Measurements from ENCODE around the gene SLC25A13.

The SLC25A13 gene

DNA sequence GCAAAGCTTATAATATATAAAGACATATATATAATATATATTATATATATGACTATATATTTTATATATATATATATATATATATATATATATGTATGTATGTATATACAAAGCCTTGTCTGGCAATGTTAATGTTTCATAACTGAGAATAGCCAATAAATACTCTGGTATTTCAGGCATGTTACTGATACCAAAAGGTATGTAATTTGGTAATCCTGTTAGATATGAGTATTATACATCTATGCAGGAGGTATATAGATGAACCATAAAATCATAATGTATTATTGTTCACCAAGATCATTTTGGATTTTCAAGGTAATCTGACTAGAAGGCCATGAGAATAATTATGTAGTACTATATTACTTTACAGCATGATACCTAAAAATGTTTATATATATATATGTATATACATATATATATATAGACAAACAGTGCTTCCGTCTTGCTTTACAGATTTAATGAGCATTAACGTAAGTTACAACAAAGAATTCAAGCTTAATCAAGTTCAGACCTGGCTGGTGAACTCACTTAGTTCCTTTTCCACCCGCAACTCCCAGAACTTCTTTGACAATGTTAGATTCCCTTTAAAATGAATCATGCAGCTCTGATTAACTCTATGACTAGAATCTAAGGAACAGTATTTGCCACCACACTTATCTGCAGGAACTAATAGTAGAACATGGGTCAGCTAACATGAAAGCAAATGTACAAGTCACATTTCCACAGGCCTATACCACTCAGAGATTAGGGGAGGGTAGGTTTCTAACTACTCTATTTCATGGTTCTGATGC, 82.7 kb downstream of the SLC25A13 start:
- Histone ChIP-seq H3K18ac (ENCODE audit: low read length) (no peak overlapping the region), H2BK12ac (ENCODE audit: low read length) (no peak overlapping the region), H3K4me1 (ENCODE audit: control insufficient read depth in 2 of 2, insufficient read depth in 1 of 2, low read depth in 1 of 2, low read length in 2 of 2) (peaks cover 0 to 2% of the 10 kb centered on the region in 2 donors), H3K36me3 (replicated peaks in 1 of 2; ENCODE audit: control insufficient read depth in 2 of 2, insufficient read depth in 2 of 2, low read length in 2 of 2) (peaks cover 1 to 3% of the 10 kb centered on the region in 2 donors), H3K79me1 (ENCODE audit: low read depth, low read length) (no peaks in the 10 kb centered on the region), H3K27me3 (ENCODE audit: control insufficient read depth in 3 of 3, insufficient read depth in 3 of 3, low read depth in 1 of 3, low read length in 3 of 3) (no peaks in the 10 kb centered on the region), H2BK15ac (ENCODE audit: low read length) (no peak overlapping the region), H3K4me3 (ENCODE audit: low read length in 2 of 2) (no peak overlapping the region), H2BK5ac (ENCODE audit: low read length) (no peak overlapping the region), H3K4me2 (ENCODE audit: insufficient read depth, low read length, poor library complexity, severe bottlenecking) (no peak overlapping the region), H2AK5ac (ENCODE audit: low read depth, low read length) (no peak overlapping the region), H3K27ac (replicated peaks; ENCODE audit: low read length) (no peak overlapping the region), H2BK120ac (ENCODE audit: low read depth, low read length) (no peak overlapping the region), H2AFZ (ENCODE audit: low read length) (no peak overlapping the region), H3K4ac (ENCODE audit: low read length) (no peak overlapping the region), H3K14ac (ENCODE audit: low read length) (no peak overlapping the region), H4K91ac (ENCODE audit: low read depth, low read length, poor library complexity) (no peak overlapping the region), H3K9me3 (replicated peaks in 1 of 2; ENCODE audit: control insufficient read depth in 2 of 2, insufficient read depth in 1 of 2, low read depth in 1 of 2, low read length in 2 of 2) (no peaks in the 10 kb centered on the region), H4K8ac (ENCODE audit: low read depth, low read length) (no peak overlapping the region), H3K9ac (ENCODE audit: low read depth, low read length, poor library complexity) (no peak overlapping the region), H3K23ac (ENCODE audit: low read depth, low read length, poor library complexity) (no peak overlapping the region)
- DNase-seq (ENCODE audit: low spot score): no peak
- no CpG with 5 or more reads among the region's 3 CpGs for WGBS, 2 donors (ENCODE audit: extremely low coverage in 2 of 2, insufficient read length in 2 of 2, insufficient replicate concordance in 1 of 2)

DNA sequence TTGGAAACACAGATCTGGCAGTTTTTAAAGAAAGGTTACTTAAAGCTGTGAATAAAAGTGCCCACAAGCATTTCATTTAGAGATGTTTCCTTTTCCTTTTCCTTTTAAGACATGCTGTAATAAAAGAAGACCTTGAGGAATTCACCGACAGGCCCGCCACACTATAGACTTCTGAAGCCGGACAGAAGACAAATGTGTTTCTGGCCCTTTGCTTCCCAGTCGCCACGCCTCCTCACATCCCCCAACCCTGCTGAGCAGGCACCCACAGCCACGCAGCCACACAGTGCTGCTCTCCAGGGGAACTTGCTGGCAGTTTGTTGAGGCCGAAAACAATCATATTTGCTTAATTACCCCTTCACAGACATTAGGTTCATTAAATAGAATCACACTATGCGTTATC, 83.4 kb downstream of the SLC25A13 start:
- no peak for DNase-seq (ENCODE audit: low spot score)
- no CpG with 5 or more reads among the region's 8 CpGs for WGBS, 2 donors (ENCODE audit: extremely low coverage in 2 of 2, insufficient read length in 2 of 2, insufficient replicate concordance in 1 of 2)

DNA sequence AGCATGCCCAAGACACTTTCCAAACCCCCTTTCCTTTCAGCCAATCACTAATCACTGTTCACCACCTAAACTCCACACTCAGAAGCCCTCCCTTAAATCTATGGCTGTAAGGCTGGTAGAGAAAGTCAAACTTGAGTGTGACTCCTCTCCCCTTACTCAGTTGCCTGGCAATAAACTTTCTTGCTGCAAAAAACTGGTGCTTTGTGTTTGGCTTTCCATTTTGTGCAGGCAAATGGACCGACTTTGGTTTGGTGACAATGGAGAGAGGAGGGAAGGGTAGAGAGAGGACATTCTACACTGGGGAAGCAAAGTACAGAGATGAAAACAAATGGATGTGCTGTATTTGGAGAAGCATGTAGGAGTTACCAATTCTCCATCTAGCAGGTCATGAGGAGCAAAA, 84.9 kb downstream of the SLC25A13 start:
- no peak overlapping the region for H3K23ac ChIP-seq (ENCODE audit: low read depth, low read length, poor library complexity)
- no peak overlapping the region for H3K14ac ChIP-seq (ENCODE audit: low read length)
- no peak overlapping the region for H3K27ac ChIP-seq (replicated peaks; ENCODE audit: low read length)
- H3K4me2 ChIP-seq (ENCODE audit: insufficient read depth, low read length, poor library complexity, severe bottlenecking): no peak overlapping the region
- H3K4me3 ChIP-seq (ENCODE audit: low read length in 2 of 2): no peak overlapping the region
- H2BK12ac ChIP-seq (ENCODE audit: low read length): no peak overlapping the region
- no peak overlapping the region for H2BK15ac ChIP-seq (ENCODE audit: low read length)
- no peak overlapping the region for H2BK120ac ChIP-seq (ENCODE audit: low read depth, low read length)
- no peak overlapping the region for H2AK5ac ChIP-seq (ENCODE audit: low read depth, low read length)
- no peak for DNase-seq (ENCODE audit: low spot score)
- no peak overlapping the region for H4K8ac ChIP-seq (ENCODE audit: low read depth, low read length)
- H3K18ac ChIP-seq (ENCODE audit: low read length): no peak overlapping the region
- H4K91ac ChIP-seq (ENCODE audit: low read depth, low read length, poor library complexity): no peak overlapping the region
- H3K36me3 ChIP-seq (replicated peaks in 1 of 2; ENCODE audit: control insufficient read depth in 2 of 2, insufficient read depth in 2 of 2, low read length in 2 of 2): peaks cover 6 to 18% of the 10 kb centered on the region in 2 donors
- no peak overlapping the region for H2BK5ac ChIP-seq (ENCODE audit: low read length)
- H3K9ac ChIP-seq (ENCODE audit: low read depth, low read length, poor library complexity): no peak overlapping the region
- peaks cover 0 to 2% of the 10 kb centered on the region in 2 donors for H3K4me1 ChIP-seq (ENCODE audit: control insufficient read depth in 2 of 2, insufficient read depth in 1 of 2, low read depth in 1 of 2, low read length in 2 of 2)
- no peak overlapping the region for H3K4ac ChIP-seq (ENCODE audit: low read length)
- WGBS, 2 donors (ENCODE audit: extremely low coverage in 2 of 2, insufficient read length in 2 of 2, insufficient replicate concordance in 1 of 2): no CpG with 5 or more reads among the region's 1 CpG
- no peaks in the 10 kb centered on the region for H3K27me3 ChIP-seq (ENCODE audit: control insufficient read depth in 3 of 3, insufficient read depth in 3 of 3, low read depth in 1 of 3, low read length in 3 of 3)
- no peaks in the 10 kb centered on the region for H3K9me3 ChIP-seq (replicated peaks in 1 of 2; ENCODE audit: control insufficient read depth in 2 of 2, insufficient read depth in 1 of 2, low read depth in 1 of 2, low read length in 2 of 2)
- H2AFZ ChIP-seq (ENCODE audit: low read length): no peak overlapping the region
- H3K79me1 ChIP-seq (ENCODE audit: low read depth, low read length): no peaks in the 10 kb centered on the region

More for the DNA sequence above, 83.4 kb downstream of the SLC25A13 start:
- H2BK12ac ChIP-seq (ENCODE audit: low read length): no peak overlapping the region
- no peak overlapping the region for H2AK5ac ChIP-seq (ENCODE audit: low read depth, low read length)
- no peak overlapping the region for H2AFZ ChIP-seq (ENCODE audit: low read length)
- H4K8ac ChIP-seq (ENCODE audit: low read depth, low read length): no peak overlapping the region
- H3K27me3 ChIP-seq (ENCODE audit: control insufficient read depth in 3 of 3, insufficient read depth in 3 of 3, low read depth in 1 of 3, low read length in 3 of 3): no peaks in the 10 kb centered on the region
- H3K9me3 ChIP-seq (replicated peaks in 1 of 2; ENCODE audit: control insufficient read depth in 2 of 2, insufficient read depth in 1 of 2, low read depth in 1 of 2, low read length in 2 of 2): no peaks in the 10 kb centered on the region
- no peak overlapping the region for H3K14ac ChIP-seq (ENCODE audit: low read length)
- no peak overlapping the region for H3K9ac ChIP-seq (ENCODE audit: low read depth, low read length, poor library complexity)
- H3K36me3 ChIP-seq (replicated peaks in 1 of 2; ENCODE audit: control insufficient read depth in 2 of 2, insufficient read depth in 2 of 2, low read length in 2 of 2): peaks cover 2 to 10% of the 10 kb centered on the region in 2 donors
- H2BK15ac ChIP-seq (ENCODE audit: low read length): no peak overlapping the region
- H3K79me1 ChIP-seq (ENCODE audit: low read depth, low read length): no peaks in the 10 kb centered on the region
- no peak overlapping the region for H3K4me3 ChIP-seq (ENCODE audit: low read length in 2 of 2)
- no peak overlapping the region for H2BK5ac ChIP-seq (ENCODE audit: low read length)
- H3K18ac ChIP-seq (ENCODE audit: low read length): peak overlapping the region; percentile 42
- no peak overlapping the region for H2BK120ac ChIP-seq (ENCODE audit: low read depth, low read length)
- no peak overlapping the region for H3K4ac ChIP-seq (ENCODE audit: low read length)
- no peak overlapping the region for H4K91ac ChIP-seq (ENCODE audit: low read depth, low read length, poor library complexity)
- H3K27ac ChIP-seq (replicated peaks; ENCODE audit: low read length): no peak overlapping the region
- peaks cover 0 to 2% of the 10 kb centered on the region in 2 donors for H3K4me1 ChIP-seq (ENCODE audit: control insufficient read depth in 2 of 2, insufficient read depth in 1 of 2, low read depth in 1 of 2, low read length in 2 of 2)
- no peak overlapping the region for H3K4me2 ChIP-seq (ENCODE audit: insufficient read depth, low read length, poor library complexity, severe bottlenecking)
- no peak overlapping the region for H3K23ac ChIP-seq (ENCODE audit: low read depth, low read length, poor library complexity)

DNA sequence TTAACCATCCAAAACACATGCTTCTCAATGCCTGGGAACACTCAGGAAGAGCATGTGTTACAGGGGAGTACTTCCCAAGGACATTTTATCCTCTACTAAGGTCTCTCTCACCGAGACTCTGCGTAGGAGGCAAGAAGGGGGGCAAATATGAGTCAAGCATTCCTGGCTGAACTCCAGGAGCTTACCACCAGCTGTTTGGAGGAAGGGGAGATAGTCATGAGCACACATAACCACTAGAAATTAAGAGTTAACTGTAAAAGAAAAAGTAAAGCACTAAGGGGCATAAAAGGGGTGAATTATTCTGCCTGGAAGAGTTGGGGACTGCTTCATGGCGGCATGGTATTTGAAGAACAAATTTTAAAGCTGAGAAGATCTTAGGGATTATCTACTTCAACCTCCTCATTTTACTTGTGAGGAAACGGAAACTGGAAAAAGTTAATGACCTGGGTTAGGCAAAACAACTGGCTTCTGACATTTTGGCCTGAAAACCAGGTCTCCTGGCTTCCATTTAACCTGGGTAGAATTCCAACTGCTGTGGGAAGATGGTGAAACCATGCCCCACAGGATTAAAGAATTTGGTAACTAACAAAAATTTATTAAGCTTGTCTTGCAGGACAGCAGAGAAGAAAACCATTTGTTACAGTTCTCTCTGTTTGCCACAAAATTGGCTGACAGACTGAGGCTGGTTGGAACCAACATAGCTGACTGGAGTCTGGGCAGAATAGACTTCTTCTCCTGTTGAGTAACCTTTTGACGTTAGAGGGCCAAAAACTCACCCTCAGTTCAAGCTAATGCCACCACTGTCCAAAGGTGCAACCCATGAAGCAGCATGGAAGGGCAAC, 85.5 kb downstream of the SLC25A13 start:
- no peak overlapping the region for H2AFZ ChIP-seq (ENCODE audit: low read length)
- H3K36me3 ChIP-seq (replicated peaks in 1 of 2; ENCODE audit: control insufficient read depth in 2 of 2, insufficient read depth in 2 of 2, low read length in 2 of 2): peaks cover 6 to 18% of the 10 kb centered on the region in 2 donors
- peaks cover 0 to 2% of the 10 kb centered on the region in 2 donors for H3K4me1 ChIP-seq (ENCODE audit: control insufficient read depth in 2 of 2, insufficient read depth in 1 of 2, low read depth in 1 of 2, low read length in 2 of 2)
- H2BK5ac ChIP-seq (ENCODE audit: low read length): no peak overlapping the region
- no peak overlapping the region for H3K27ac ChIP-seq (replicated peaks; ENCODE audit: low read length)
- no peak overlapping the region for H3K18ac ChIP-seq (ENCODE audit: low read length)
- no peak overlapping the region for H4K91ac ChIP-seq (ENCODE audit: low read depth, low read length, poor library complexity)
- H3K79me1 ChIP-seq (ENCODE audit: low read depth, low read length): no peaks in the 10 kb centered on the region
- no peak overlapping the region for H4K8ac ChIP-seq (ENCODE audit: low read depth, low read length)
- DNase-seq (ENCODE audit: low spot score): no peak
- H3K9ac ChIP-seq (ENCODE audit: low read depth, low read length, poor library complexity): no peak overlapping the region
- no peak overlapping the region for H2BK15ac ChIP-seq (ENCODE audit: low read length)
- H3K14ac ChIP-seq (ENCODE audit: low read length): no peak overlapping the region
- H2AK5ac ChIP-seq (ENCODE audit: low read depth, low read length): no peak overlapping the region
- no peak overlapping the region for H3K23ac ChIP-seq (ENCODE audit: low read depth, low read length, poor library complexity)
- no peaks in the 10 kb centered on the region for H3K27me3 ChIP-seq (ENCODE audit: control insufficient read depth in 3 of 3, insufficient read depth in 3 of 3, low read depth in 1 of 3, low read length in 3 of 3)
- no peak overlapping the region for H3K4me2 ChIP-seq (ENCODE audit: insufficient read depth, low read length, poor library complexity, severe bottlenecking)
- WGBS, 2 donors (ENCODE audit: extremely low coverage in 2 of 2, insufficient read length in 2 of 2, insufficient replicate concordance in 1 of 2): no CpG with 5 or more reads among the region's 5 CpGs
- H2BK120ac ChIP-seq (ENCODE audit: low read depth, low read length): no peak overlapping the region
- H3K9me3 ChIP-seq (replicated peaks in 1 of 2; ENCODE audit: control insufficient read depth in 2 of 2, insufficient read depth in 1 of 2, low read depth in 1 of 2, low read length in 2 of 2): no peaks in the 10 kb centered on the region
- H3K4me3 ChIP-seq (ENCODE audit: low read length in 2 of 2): no peak overlapping the region
- no peak overlapping the region for H2BK12ac ChIP-seq (ENCODE audit: low read length)
- no peak overlapping the region for H3K4ac ChIP-seq (ENCODE audit: low read length)
